H4 (cell line): ENCODE results near the gene SLC35E3. TPM values are rescaled to one million over a fixed set of nuclear protein-coding genes. Genes with fewer than 3 reads are reported as not detected.
A peak's percentile ranks its signal among the peaks of the same experiment; 100 is the strongest.

Experiments used
- DNase-seq: peaks from one replicate; pipeline ENCODE4 v3.0.0-alpha.2; 2015; ENCODE audit warnings: low spot score
- total RNA-seq: library from RNA; depleted of rRNA; stranded (reverse); fragments of >200 nt; shearing (Covaris generic); gene quantifications from 2 replicates; pipeline ENCODE4 v1.2.3, GENCODE V29; 2014; rRNA removed

SLC35E3 gene
- total RNA-seq: 0.72 and 3.6 TPM in 2 replicates

- peak; percentile 87 for DNase-seq
Observed at GRCh38 chr12:68745904-68746571, at the start of gene SLC35E3. SLC35E3 (plus strand) TSS chr12:68746176; CDS start chr12:68746378, 202 bp downstream.

DNA sequence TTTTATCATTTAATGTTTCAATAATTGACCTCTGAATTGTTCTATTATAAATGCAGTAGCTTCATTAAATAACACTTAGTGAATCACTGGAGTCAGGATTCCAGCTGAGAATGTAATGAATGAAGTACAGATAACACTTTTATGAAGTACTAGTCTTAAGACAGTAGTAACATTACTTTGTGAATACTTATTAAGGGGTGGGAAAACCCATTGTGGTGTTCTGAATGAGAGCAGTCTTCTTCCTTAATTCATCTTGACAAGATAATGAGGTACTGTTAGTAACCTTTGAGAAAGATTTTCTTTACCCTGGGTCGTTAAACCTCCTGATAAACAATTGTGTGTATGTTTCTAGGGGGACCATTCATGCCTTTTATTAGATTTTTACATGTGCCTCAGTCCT lies 46.5 kb upstream of the SLC35E3 start:
- no peak for DNase-seq

DNA sequence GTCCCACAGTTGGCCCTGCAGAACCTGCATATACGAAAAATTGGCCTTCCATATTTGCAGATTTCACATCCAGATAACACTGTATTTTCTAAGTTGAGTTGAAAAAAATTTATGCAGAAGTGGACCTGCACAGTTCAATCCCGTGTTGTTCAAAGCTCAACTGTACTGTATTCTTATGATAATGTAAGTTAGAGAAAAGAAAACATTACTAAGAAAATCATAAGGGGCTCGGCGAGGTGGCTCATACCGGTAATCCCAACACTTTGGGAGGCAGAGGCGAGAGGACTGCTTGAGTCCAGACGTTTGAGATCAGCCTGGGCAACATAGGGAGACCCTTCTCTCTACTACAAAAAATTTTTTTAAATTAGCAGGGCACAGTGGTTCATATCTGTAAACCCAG lies 18.2 kb upstream of the SLC35E3 start:
- no peak for DNase-seq

DNA sequence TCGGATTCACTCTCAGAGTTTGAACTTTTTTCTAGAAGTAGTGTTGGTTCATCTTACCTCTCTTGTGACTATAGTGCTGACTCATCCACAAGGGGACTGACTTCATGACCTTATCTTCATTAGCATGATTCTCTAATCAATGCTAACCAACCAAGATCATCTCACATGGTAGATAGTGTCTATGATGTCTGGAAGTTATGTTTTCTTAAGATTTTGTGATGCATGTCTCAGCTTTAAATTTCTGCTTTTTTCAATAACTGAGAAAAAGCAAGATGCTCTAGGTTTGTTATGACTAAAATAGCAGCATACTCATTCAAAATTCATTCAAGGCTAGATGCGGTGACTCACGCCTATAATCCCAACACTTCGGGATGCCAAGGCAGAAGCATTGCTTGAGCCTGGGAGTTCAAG lies 12.3 kb upstream of the SLC35E3 start:
- no peak for DNase-seq

GRCh38 chr12:68739891-68740290 lies 6.1 kb upstream of the SLC35E3 start:
- DNase-seq: no peak

DNA sequence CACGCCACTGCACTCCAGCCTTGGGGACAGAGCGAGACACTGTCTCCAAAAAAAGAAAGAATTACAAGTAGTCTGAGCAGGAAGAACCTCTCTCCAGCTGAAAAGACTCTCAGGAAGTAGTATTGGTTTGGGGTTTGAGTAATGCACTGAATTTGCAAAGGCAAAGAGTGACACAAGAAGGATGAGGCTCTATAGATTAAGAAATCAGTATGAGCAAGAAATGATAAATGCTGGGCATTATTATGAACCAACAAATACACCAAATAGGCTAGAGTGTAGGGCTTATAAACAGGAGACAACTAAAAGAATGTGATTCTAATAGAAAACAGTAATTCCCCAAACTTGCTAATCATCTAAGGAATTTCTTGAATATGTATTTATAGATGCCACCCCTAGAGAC lies 2.6 kb upstream of the SLC35E3 start:
- no peak for DNase-seq

DNA sequence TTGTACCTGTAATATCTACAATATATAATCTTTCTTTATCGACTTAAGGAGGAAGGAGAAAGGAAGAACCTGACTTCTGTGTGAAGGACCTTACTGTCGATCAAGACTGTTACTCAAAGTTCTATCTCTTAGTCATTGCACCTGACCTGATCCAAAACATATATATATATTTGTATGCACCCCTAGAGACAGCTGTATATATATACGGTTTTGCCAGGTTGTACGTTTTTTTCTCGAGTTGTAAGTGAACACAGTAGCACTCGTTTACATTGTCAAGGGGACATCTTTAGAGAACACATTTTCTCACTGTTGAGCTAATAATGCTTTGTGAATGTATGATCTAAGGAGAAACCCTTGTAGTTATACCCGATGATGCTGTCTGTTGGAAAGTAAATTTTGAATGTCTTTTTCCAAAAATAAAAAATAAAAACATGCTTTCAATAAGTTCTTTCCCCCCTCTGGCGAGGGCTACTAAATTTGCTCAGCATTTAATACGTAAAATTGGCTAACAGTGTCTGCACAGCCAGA lies 536 bp upstream of the SLC35E3 start:
- no peak for DNase-seq

DNA sequence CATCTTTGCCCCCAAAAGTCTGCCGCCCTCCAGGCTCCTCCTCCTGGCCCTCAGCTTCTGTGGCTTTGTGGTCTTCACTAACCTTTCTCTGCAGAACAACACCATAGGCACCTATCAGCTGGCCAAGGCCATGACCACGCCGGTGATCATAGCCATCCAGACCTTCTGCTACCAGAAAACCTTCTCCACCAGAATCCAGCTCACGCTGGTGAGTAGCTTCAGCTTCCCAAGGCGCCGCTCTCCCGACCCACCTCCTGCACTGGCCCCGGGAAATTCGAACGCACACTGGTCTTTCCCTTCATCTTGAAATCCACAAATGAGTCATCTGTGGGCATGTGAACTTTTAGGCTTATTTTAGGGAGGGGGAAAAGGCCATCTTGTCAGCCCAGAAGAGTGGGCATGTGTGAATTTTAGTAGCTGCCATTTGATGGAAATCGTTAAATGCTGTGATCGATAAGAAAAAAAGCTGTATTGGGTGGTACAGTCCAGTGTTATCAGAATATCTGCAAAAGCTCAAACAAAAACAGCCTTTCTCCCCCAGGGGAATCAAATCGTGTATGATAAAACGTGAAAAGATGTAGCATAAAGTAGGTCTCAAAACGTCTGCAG lies 700 bp downstream of the SLC35E3 start:
- peak; percentile 41 for DNase-seq

DNA sequence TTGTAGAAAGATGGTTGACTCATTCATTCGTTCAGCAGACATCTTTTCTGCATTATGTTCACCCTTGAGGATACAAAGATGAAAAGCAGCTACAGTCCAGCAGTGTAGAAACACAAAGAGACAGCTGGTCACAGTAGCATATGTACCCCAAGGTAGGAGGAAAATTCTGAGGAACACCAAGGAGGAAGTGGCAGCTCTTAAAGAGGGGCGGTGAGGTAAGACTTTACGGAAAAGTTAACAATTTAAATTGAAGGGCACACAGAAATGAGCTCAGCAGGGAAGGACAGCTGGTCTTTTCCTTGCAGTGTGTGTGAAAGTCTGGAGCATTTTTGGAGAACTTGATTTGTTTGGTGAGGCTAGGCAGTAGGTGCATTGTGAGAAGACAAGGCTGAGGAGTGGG lies 3.5 kb downstream of the SLC35E3 start:
- DNase-seq: no peak

DNA sequence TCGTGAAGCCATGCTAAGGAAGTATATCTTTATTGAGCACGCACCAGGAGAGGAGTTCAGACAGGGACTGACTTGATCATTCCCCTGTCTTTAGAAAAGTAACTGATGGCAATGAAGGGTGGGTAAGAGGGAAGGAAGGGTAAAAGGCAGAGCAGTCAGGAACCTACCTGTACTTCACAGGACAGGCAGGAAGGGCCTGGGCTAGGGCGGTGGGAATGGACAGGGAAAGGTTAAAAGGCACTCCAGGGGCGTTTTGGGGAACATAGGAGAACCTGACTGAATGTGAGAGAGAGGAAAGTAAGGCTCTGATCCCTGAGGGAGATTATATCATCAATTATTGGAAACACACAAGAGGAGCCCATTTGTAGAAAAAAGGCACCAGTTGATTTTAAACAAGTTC lies 3.9 kb downstream of the SLC35E3 start:
- DNase-seq: no peak

DNA sequence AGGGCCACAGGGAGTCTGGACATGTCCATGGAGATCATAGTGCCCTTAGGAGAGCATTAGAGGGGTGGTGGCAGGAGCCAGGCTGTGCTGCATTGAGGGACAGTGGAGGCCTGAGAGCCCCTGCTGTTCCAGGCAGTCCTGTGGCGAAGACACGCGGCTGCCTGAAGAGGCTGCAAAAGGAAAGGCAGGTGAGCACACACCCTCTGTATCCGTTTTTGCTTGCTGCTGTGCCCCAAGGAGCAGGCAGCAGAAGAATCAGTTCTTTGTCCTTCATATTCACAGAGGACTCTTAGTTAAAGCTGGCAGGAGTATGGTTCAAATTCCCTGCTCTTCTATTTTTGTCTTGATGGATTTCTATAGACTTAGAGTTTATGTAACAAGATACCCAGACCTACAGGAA lies 4.5 kb downstream of the SLC35E3 start:
- DNase-seq: no peak

DNA sequence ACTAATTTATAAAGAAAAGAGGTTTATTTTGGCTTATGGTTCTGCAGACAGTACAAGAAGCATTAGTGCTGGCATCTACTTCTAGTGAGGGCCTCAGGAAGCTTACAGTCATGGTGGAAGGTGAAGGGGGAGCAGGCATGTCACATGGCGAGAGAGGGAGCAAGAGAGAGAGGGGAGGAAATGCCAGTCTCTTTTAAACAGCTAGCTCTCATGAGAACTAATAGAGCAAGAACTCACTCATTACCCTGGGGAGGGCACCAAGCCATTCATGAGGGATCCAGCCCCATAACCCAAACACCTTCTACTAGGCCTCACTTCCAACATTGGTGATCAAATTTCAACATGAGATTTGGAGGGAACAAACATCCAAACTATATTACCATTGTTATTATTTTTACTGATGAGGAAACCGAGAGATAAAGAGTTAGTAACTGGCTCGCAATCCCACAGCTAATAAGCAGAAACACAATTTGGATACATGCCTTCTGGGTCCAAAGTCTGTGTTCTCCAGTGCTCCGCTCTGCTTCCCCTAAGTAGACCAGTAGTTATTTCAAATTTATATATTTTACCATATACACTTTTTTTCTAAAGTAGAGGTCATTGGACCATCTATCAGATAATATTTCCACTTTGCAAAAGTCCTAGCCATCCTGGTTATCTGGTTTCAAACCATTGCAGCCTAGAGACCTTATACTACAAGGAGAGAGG lies 9.7 kb downstream of the SLC35E3 start:
- no peak for DNase-seq

DNA sequence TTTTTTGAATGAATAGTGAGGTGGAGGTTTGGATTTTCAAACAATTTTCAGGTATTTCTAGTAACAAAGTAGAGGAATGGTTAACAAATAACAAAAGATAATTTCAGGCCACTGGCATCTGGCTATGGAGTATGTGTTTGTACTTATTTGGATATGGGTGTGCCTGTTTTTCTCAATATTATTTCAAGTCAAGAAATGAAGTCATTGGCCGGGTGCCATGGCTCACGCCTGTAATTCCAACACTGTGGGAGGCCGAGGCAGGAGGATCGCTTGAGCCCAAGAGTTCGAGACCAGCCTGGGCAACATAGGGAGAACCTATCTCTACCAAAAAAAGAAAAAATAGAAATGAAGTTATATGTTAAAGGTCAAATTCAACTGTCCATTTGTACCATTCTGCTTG lies 13.9 kb downstream of the SLC35E3 start:
- no peak for DNase-seq

DNA sequence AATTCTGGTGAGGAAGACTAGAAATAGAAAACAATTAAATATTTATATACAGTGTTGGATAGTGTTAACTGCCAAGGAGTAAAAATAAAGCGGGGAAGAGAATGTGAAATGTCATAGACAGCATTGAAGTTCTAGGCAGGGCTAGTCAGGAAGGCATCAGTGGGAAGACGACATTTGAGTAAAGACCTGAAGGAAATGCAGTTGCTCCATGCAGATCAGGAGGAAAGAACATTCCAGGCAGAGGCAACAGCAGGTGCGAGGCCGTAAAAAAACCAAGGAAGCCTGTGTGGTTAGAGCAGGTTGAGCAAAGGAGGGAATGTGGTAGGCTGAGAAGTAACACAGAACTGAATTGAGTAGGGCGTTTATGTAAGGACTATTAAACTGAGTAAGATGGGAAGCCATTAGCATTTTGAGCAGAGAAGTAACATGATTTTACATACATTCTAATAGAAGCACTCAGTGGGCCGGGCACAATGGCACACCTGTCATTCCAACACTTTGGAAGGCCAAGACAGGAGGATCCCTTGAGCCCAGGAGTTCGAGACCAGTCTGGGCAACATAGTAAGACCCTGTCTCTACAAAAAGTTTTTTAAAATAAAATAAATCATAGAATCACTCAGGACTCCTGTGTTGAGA lies 14.9 kb downstream of the SLC35E3 start:
- no peak for DNase-seq

- no peak for DNase-seq
Observed at GRCh38 chr12:68761442-68761812, 15.5 kb downstream of the SLC35E3 start.

DNA sequence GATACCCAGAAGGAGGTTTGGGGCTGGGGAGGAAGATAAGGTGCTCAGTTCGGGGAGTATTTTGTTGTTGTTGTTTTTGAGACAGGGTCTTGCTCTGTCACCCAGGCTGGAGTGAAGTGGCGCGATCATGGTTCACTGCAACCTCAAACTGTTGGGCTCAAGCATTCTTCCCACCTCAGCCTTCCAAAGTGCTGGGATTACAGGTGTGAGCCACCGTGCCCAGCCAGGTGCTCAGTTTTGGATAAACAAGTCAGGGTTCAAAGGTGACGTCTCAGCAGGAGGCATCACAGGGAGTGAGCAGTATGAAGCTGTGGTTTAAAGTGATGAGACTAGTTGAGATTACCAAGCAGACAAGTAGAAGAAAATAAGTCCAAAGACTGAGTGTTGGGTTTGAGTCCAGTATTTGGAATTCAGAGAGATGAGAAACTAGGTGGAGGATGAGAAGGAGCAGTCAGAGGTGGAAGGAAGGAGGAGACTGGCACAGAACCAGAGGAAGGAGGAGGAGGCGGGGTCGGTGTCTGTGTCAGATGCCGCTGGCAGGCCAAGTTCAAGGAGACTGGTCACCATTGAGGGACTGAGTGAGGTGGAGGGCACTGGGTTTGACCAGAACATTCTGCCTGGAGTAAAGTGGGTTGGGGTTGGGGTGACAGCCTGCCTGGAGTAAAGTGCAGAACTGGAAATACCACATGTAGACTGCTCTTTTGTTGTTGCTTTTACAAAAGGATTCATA lies 16.1 kb downstream of the SLC35E3 start:
- no peak for DNase-seq

GRCh38 chr12:68762691-68763090 lies 16.7 kb downstream of the SLC35E3 start:
- no peak for DNase-seq

- DNase-seq: no peak
Observed at GRCh38 chr12:68765696-68766095, 19.7 kb downstream of the SLC35E3 start.

GRCh38 chr12:68766646-68767045 lies 20.7 kb downstream of the SLC35E3 start:
- DNase-seq: no peak

DNA sequence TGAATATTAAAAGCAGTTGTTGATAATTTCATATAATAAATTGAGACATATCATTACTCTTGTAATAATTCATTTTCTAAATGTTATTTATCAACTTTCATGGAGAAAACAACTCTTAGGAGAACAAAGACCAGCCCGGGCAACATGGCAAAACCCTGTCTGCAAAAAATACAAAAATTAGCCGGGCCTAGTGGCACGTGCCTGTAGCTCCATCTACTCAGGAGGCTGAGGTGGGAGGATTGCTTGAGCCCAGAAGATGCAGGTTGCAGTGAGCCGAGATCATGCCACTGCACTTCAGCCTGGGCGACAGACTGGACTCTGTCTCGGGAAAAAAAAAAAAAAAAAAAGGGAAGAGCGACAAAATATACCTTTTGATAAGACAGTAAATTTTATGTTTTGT lies 21.2 kb downstream of the SLC35E3 start:
- DNase-seq: no peak

GRCh38 chr12:68768431-68768939 lies 22.5 kb downstream of the SLC35E3 start:
- DNase-seq: no peak

DNA sequence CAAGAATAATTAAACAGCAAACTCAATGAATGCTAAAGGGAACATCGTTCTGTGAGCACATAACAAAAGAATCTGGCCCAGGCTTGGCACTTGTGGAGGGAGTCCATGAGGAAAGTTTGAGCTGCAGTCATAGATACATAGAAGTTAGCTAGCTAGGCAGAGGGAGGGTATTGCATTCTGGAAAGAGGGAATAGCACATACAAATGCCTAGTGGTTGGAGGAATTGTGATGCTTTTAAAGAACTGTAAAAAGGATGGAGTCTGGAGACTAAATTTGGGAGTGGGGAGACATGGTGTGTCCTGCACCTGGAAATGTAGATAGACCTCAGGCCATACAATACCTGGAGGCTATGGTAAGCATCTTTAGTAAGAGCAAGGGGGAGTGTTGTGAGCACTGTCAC lies 24.0 kb downstream of the SLC35E3 start:
- DNase-seq: no peak
